GM19035 (cell line): ENCODE measurements around the gene EDN2.

Experiments used
- ATAC-seq: cut with Tn5 transposase; IDR thresholded peaks from one replicate; pipeline ENCODE4 v1.9.1; 2021; ENCODE audit not compliant: unreplicated experiment

Gene EDN2

GRCh38 chr1:41440321-41441085 is 44.0 kb downstream of the EDN2 start:
- ATAC-seq: no peak

- ATAC-seq: no peak
Measured at GRCh38 chr1:41439234-41439633, 45.2 kb downstream of the EDN2 start.

DNA sequence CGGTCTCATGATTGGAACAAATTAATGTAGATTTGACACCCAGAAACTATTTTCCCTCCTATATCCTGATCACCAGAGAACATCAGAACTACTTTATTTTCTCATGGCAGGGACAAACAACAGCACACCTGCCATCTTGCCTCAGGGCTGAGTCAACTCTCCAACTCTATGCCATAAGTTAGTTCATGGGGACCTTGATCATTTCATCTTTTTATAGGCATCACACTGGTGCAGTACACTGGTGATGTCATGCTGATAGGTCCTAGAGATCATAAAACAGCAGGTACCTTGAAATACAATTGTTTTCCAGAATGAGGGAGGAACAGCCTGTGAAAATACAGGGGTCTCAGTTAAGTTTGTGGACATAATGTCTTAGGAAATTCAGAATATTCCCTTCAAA is 45.8 kb downstream of the EDN2 start:
- ATAC-seq: no peak

DNA sequence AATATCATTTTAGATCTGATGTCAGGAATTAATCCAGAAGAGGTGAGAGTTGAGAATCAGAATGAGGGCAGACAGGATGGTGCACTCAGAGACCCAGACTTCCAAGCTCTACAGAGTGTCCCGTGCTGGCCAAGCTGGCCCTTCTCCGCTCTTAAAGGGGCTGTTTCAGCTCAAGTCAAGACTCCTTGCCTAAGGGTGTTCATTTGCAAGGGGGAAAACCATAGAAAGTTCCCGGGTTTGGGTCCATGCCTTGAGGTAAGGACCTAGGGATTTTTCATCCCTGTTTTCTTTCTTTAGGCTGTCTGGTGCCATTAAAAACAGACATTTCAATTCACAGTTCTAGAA is 47.5 kb downstream of the EDN2 start:
- ATAC-seq: no peak

GRCh38 chr1:41436281-41437010 is 48.0 kb downstream of the EDN2 start:
- no peak for ATAC-seq

DNA sequence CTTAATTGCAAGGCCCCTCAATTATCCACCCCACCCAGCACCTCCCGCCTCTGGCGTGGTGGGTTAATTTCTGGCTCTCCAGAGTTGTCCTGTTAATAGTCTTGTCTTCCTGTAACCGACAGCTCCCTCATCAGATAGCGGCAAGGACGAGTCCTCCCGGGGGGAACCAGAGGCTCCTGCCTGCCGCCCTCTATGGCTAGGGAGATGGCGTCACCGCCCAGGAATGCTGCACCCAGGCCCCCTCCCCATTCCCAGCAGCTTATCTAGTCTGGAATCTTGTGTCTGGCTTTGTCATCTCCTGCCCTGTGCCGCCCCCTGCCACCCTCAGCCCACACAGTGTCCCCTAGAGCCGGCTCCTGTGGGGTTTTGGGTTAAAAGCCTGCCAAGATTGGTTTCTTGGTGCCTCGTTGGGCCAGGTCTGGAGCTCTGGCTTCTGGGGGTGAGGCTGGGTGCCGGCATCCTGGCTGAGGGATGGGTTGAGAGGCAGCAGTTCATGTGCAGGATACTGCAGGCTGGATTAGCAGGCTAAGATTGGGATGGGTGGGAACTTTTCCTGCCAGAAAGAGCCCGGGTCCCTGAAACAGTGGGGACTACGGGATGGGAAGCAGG is 48.8 kb downstream of the EDN2 start:
- ATAC-seq: no peak

DNA sequence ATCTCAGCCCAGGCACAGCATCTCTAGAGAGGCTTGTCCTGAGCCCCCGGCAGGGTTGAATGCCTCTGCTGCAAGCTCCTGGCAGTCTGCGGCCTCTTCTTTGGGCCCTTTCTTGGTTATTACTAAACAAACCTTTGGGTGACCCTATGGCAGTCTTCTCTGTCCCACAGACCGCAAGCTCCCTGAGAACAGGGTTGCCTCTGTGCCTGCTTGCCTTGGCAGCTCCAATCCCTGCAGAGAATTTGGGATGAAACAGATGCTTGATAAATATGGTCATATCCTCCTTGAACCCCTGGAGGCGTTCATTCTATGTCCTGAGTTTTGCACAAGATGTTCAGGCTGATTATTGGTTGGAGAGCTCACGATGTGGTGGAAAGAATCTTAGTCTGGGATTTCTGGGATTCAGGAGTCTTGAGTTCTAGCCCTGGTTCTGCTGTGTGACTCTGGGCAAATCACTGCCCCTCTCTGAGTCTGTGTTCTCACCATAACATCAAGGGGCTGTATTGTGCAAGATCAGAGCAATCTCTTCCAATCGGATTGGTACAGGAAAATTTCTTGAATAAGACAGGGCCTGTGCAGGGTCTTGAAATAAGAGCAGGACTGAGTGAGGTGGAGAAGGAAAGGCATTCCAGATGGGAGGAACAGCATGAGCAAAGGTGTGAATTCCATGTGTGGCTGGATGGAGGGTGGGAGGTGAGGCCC is 49.6 kb downstream of the EDN2 start:
- ATAC-seq: no peak

GRCh38 chr1:41434306-41434705 is 50.2 kb downstream of the EDN2 start:
- ATAC-seq: no peak

- ATAC-seq: no peak
Measured at GRCh38 chr1:41433501-41433900, 51.0 kb downstream of the EDN2 start.

GRCh38 chr1:41432481-41433280 is 51.8 kb downstream of the EDN2 start:
- ATAC-seq: no peak

- ATAC-seq: no peak
Measured at GRCh38 chr1:41431490-41432350, 52.8 kb downstream of the EDN2 start.

- ATAC-seq: no peak
Measured at GRCh38 chr1:41430582-41430981, 53.9 kb downstream of the EDN2 start.

GRCh38 chr1:41430069-41430468 is 54.4 kb downstream of the EDN2 start:
- no peak for ATAC-seq

DNA sequence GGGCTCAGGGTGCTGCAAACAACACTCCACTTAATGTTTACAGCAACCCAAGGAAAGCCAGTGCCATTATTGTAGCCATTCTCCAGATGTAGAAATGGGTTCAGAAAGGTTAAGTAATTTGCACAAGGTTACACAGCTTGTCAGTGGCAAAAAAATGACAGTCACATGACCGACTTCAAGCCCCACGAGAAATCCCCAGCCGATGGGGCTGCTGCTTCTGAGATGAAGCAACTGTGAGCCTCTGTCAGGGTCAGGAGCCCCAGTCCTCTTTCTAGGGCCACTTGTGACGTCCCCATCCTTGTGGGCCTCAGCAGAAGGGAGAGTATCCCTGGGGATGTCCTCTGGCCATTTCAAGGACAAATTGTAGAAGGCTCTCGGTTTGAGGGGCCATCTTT is 54.8 kb downstream of the EDN2 start:
- no peak for ATAC-seq
